ENCODE results near the gene PKHD1. TPM values are rescaled to one million over a fixed set of nuclear protein-coding genes. Genes with fewer than 3 reads are reported as not detected.

PKHD1 gene
- total RNA-seq, 1 experiment from 2014 or later, result not detected

DNA sequence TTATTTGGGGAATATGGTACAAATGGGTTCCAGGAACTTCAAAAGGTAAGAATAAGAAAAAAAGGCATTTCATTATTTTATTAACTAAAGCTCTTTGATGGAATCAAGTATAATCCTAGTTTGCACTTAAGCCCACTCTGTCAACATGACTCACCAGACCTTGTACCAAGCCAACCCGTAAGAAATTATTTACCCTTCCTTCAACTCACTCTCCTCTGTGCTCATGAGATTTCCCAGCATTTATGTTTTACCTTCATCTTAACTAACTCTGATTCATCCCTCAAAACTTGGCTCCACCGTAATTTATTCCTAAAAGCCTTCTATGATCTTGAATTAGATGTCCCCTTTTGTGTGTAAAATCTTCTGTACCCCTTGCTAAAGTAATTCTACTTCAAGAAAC lies 308.7 kb downstream of the PKHD1 start:
- no peak for TF ChIP-seq REST (IDR thresholded peaks at IDR 0.05; ENCODE audit: insufficient read depth in 1 of 2, low read depth in 2 of 2, low read length in 1 of 2)
- no peak for TF ChIP-seq TCF7L2 (IDR thresholded peaks at IDR 0.05; ENCODE audit: low read depth, low read length)
- no peak for TF ChIP-seq POLR2AphosphoS5 (IDR thresholded peaks at IDR 0.05; ENCODE audit: low read depth, low read length)
- no peak for TF ChIP-seq CTCF (IDR thresholded peaks at IDR 0.05)
- no peak for TF ChIP-seq SIN3A (IDR thresholded peaks at IDR 0.05; ENCODE audit: borderline replicate concordance, insufficient read depth, low read depth, low read length)
- Histone ChIP-seq H3K4me1 (ENCODE audit: control insufficient read depth, insufficient read depth, low read length) (no peaks in the 10 kb centered on the region), H3K27ac (ENCODE audit: low read length) (no peak overlapping the region), H3K9me3 (ENCODE audit: control insufficient read depth, insufficient read depth, low read depth, low read length) (no peaks in the 10 kb centered on the region), H3K36me3 (ENCODE audit: control insufficient read depth, insufficient read depth, low read length) (no peaks in the 10 kb centered on the region), H3K4me3 (ENCODE audit: low read depth in 2 of 2, low read length in 2 of 2) (no peak overlapping the region), H3K27me3 (ENCODE audit: control insufficient read depth, insufficient read depth, low read length) (no peaks in the 10 kb centered on the region)
- POLR2A ChIA-PET, result no interaction called here
- no peak for DNase-seq (ENCODE audit: low read depth, low spot score)
- BruUV-seq (replicated peaks), result no TSS peak
- intact Hi-C loops (cut with micrococcal nuclease; ENCODE audit: unreplicated experiment) (no loop called here), in situ Hi-C loops (cut with HindIII; ENCODE audit: low pct_unique_long_range_greater_than_20kb, low sequenced_read_pairs) (no loop called here)
- ATAC-seq, result no peak
- CTCF ChIA-PET, result no interaction called here

GRCh38 chr6:51777618-51778017 lies 309.8 kb downstream of the PKHD1 start:
- in situ Hi-C loops (cut with HindIII; ENCODE audit: low pct_unique_long_range_greater_than_20kb, low sequenced_read_pairs), result no loop called here
- Histone ChIP-seq H3K36me3 (ENCODE audit: control insufficient read depth, insufficient read depth, low read length) (no peaks in the 10 kb centered on the region), H3K4me3 (ENCODE audit: low read depth in 2 of 2, low read length in 2 of 2) (no peak overlapping the region), H3K4me1 (ENCODE audit: control insufficient read depth, insufficient read depth, low read length) (no peaks in the 10 kb centered on the region), H3K9me3 (ENCODE audit: control insufficient read depth, insufficient read depth, low read depth, low read length) (no peaks in the 10 kb centered on the region), H3K27me3 (ENCODE audit: control insufficient read depth, insufficient read depth, low read length) (no peaks in the 10 kb centered on the region), H3K27ac (ENCODE audit: low read length) (no peak overlapping the region)
- intact Hi-C loops (cut with micrococcal nuclease; ENCODE audit: unreplicated experiment), result no loop called here
- DNase-seq (ENCODE audit: low read depth, low spot score) (no peak), ATAC-seq (no peak)
- ChIA-PET POLR2A (no interaction called here), CTCF (interaction anchor here (0.6 kb wide), 2 partner anchors 14 to 1048 kb away, joined by 3 to 4 read pairs; no protein-coding TSS in a partner anchor)
- no TSS peak for BruUV-seq (replicated peaks)
- no peak for TF ChIP-seq REST (IDR thresholded peaks at IDR 0.05; ENCODE audit: insufficient read depth in 1 of 2, low read depth in 2 of 2, low read length in 1 of 2)
- no peak for TF ChIP-seq POLR2AphosphoS5 (IDR thresholded peaks at IDR 0.05; ENCODE audit: low read depth, low read length)
- no peak for TF ChIP-seq CTCF (IDR thresholded peaks at IDR 0.05)
- no peak for TF ChIP-seq SIN3A (IDR thresholded peaks at IDR 0.05; ENCODE audit: borderline replicate concordance, insufficient read depth, low read depth, low read length)
- TF ChIP-seq TCF7L2 (IDR thresholded peaks at IDR 0.05; ENCODE audit: low read depth, low read length), result no peak
